K562 (cell line): ENCODE measurements around the gene ARHGAP42. TPM values are rescaled to one million over a fixed set of nuclear protein-coding genes. Genes with fewer than 3 reads are reported as not detected.
A peak's percentile ranks its signal among the peaks of the same experiment; 100 is the strongest.
"Not testable (repeated sequence)": the region's sequence is repeated elsewhere in the genome, so short reads cannot be mapped to it uniquely, and the experiment has no call there.

Experiments
- ATAC-seq: fragments of 200-7000 bp; cut with Tn5 transposase; 3 replicates; pipeline ENCODE4 v1.9.1; 2020; ENCODE audit warnings: moderate library complexity
- BruUV-seq: library from RNA; stranded (reverse); fragments of 400-500 nt; replicated peaks from 2 replicates; lab custom pipeline; 2021; lab: Mats Ljungman, UMichigan
- CTCF ChIA-PET: fragments of 300-600 bp; formaldehyde crosslinking; extraction: SDS; loops from one replicate; lab custom pipeline; 2021; ENCODE audit warnings: low intra/inter-chr PET ratio; lab: Yijun Ruan, JAX
- POLR2A ChIA-PET: fragments of 300-600, 350-650 bp; sonication (Branson Sonifier 250); formaldehyde crosslinking; extraction: SDS; loops from one replicate; lab custom pipeline; 2021; ENCODE audit warnings: antibody characterized with exemption, inconsistent platforms; lab: Yijun Ruan, JAX
- DNase-seq, 4 experiments: peaks; one replicate each; pipeline versions ENCODE4 v3.0.0 to v3.0.0-alpha.2; 2011 to 2018; ENCODE audit warnings: low spot score in 3 of 4, mixed read lengths in 3 of 4; ENCODE audit errors: extremely low read depth in 1 of 4
- FAIRE-seq: peaks from 2 replicates; lab custom pipeline; 2011; peaks lifted over from hg19 to GRCh38; lab: Jason Lieb, UNC
- H2AFZ ChIP-seq: 2 replicates; pipeline ENCODE4 v1.6.0; 2011; ENCODE audit warnings: low read depth, low read length, control low read depth, inconsistent platforms
- H3K27ac ChIP-seq: fragments of 200-600 bp; 3 replicates; pipeline ENCODE4 v1.8.0; 2011; ENCODE audit warnings: low read depth, mild to moderate bottlenecking, control low read depth, inconsistent platforms, low read length, moderate library complexity, mixed read lengths; ENCODE audit errors: extremely low read depth
- H3K27me3 ChIP-seq, 2 experiments: fragments of 300-600 bp in 1 of 2; 2 replicates in 1 of 2; 3 replicates in 1 of 2; pipeline versions ENCODE4 v1.6.0 to v1.8.0; 2011; ENCODE audit warnings: inconsistent platforms in 2 of 2, low read length in 2 of 2, mild to moderate bottlenecking in 1 of 2, mixed read lengths in 1 of 2, moderate library complexity in 1 of 2; ENCODE audit not compliant: control insufficient read depth in 2 of 2, insufficient read depth in 2 of 2
- H3K36me3 ChIP-seq: fragments of 300-600 bp; 3 replicates; pipeline ENCODE4 v1.8.0; 2011; ENCODE audit warnings: mild to moderate bottlenecking, low read length, inconsistent platforms; ENCODE audit not compliant: control insufficient read depth, insufficient read depth
- H3K4me1 ChIP-seq, 2 experiments: fragments of 200-600 bp in 1 of 2; replicated peaks in 1 of 2; 2 replicates in 1 of 2; 3 replicates in 1 of 2; pipeline versions ENCODE4 v1.5.1 to v1.8.0; 2011; ENCODE audit warnings: inconsistent platforms in 2 of 2, low read length in 2 of 2, mild to moderate bottlenecking in 1 of 2, mixed read lengths in 1 of 2, moderate library complexity in 1 of 2; ENCODE audit not compliant: control insufficient read depth in 2 of 2, insufficient read depth in 2 of 2
- H3K4me2 ChIP-seq: 2 replicates; pipeline ENCODE4 v1.6.1; 2011; ENCODE audit warnings: low read length, control low read depth, inconsistent platforms, mixed read lengths; ENCODE audit not compliant: insufficient read depth
- H3K4me3 ChIP-seq: fragments of 200-600 bp; sonication (generic), shearing (Covaris generic); 2 replicates; pipeline ENCODE4 v1.5.1; 2016; ENCODE audit warnings: control low read depth, inconsistent platforms
- H3K79me2 ChIP-seq: fragments of 200-600 bp; 3 replicates; pipeline ENCODE4 v1.8.0; 2011; ENCODE audit warnings: low read length, inconsistent platforms; ENCODE audit not compliant: control insufficient read depth, insufficient read depth
- H3K9ac ChIP-seq, 2 experiments: 2 replicates each; pipeline versions ENCODE4 v1.6.0 to v1.6.1; 2011; ENCODE audit warnings: low read depth in 2 of 2, low read length in 2 of 2, control low read depth in 1 of 2, inconsistent platforms in 1 of 2, mild to moderate bottlenecking in 1 of 2, mixed read lengths in 1 of 2; ENCODE audit not compliant: insufficient read depth in 1 of 2
- H3K9me1 ChIP-seq: one replicate; pipeline ENCODE4 v1.6.0; 2011; ENCODE audit warnings: inconsistent platforms, mild to moderate bottlenecking, low read length, moderate library complexity; ENCODE audit not compliant: control insufficient read depth, insufficient read depth
- H3K9me3 ChIP-seq: replicated peaks from 2 replicates; pipeline ENCODE4 v1.5.1; 2011; ENCODE audit warnings: low read depth, low read length, inconsistent platforms; ENCODE audit not compliant: control insufficient read depth, insufficient read depth
- H4K20me1 ChIP-seq: replicated peaks from 2 replicates; pipeline ENCODE4 v1.6.1; 2011; ENCODE audit warnings: low read length, inconsistent platforms, mixed read lengths; ENCODE audit not compliant: control insufficient read depth, insufficient read depth
- FOSL1 ChIP-seq: fragments of 200-800 bp; sonication (Bioruptor generic); conservative IDR thresholded peaks from 2 replicates; pipeline ENCODE4 v1.6.1; 2016; ENCODE audit warnings: missing genetic modification characterization, missing compliant biosample characterization
- SMC3 ChIP-seq: conservative IDR thresholded peaks from 2 replicates; pipeline ENCODE4 v1.6.1; 2011; ENCODE audit warnings: low read depth, low read length, improper control_type of control experiment; ENCODE audit not compliant: insufficient read depth
- TRIM24 ChIP-seq, 2 experiments: fragments of 450-650 bp; IDR thresholded peaks; 2 replicates each; pipeline ENCODE4 v1.6.1; 2016
- WGBS: fragments of 100-300 bp; shearing (Covaris generic); methylation state at CpG from one replicate; pipeline ENCODE4 v1.1.6; 2016; ENCODE audit warnings: low coverage, mixed read lengths; ENCODE audit not compliant: insufficient coverage; ENCODE audit errors: missing lambda C conversion rate; 5-methylcytosine and 5-hydroxymethylcytosine counted together
- in situ Hi-C: fragments of 300-500 bp; cut with MboI; formaldehyde crosslinking; loops from 4 replicates; pipeline ENCODE4 v1.15.0; 2018; ENCODE audit warnings: inconsistent platforms, mixed read lengths
- intact Hi-C: fragments of 100-400 bp; cut with micrococcal nuclease; formaldehyde crosslinking; loops from 2 replicates; pipeline ENCODE4 v1.14.2; 2022
- polyA plus RNA-seq, 8 experiments: library from polyadenylated mRNA; depleted of rRNA in 4 of 8; stranded (reverse) in 5 of 8; unstranded in 3 of 8; fragments of >200 nt; fragmentation: Nextera tagmentation in 2 of 8; fragmentation: Illumina TruSeq in 1 of 8; extraction: Ambion mirVana in 2 of 8; extraction: Trizol in 1 of 8; gene quantifications; 2 replicates each; pipeline versions ENCODE4 v1.2.1 to v1.2.3, GENCODE V29; 2011 to 2014; ENCODE audit warnings: inconsistent platforms in 1 of 8, missing spikeins in 1 of 8
- total RNA-seq, 7 experiments: library from RNA; depleted of rRNA in 6 of 7; stranded (reverse); fragments of >200 nt in 6 of 7; fragmentation: Illumina TruSeq in 2 of 7; extraction: Trizol in 2 of 7; gene quantifications; 2 replicates each; pipeline versions ENCODE4 v1.2.1 to v1.2.3, GENCODE V29; 2011 to 2021; ENCODE audit warnings: low replicate concordance in 1 of 7
- TF ChIP-seq, protein P1 (sequence below), 2 experiments: fragments of 450-650 bp in 1 of 2; sonication (generic) in 1 of 2; formaldehyde crosslinking in 1 of 2; IDR thresholded peaks in 1 of 2; conservative IDR thresholded peaks in 1 of 2; 2 replicates each; pipeline versions ENCODE4 v1.6.1 to v1.8.1; 2016 to 2023; ENCODE audit warnings: mild to moderate bottlenecking in 2 of 2, moderate library complexity in 2 of 2, inconsistent platforms in 1 of 2, missing genetic modification reagents in 1 of 2
- TF ChIP-seq, protein P2 (sequence below), 2 experiments: fragments of 450-650 bp in 1 of 2; sonication (generic) in 1 of 2; formaldehyde crosslinking in 1 of 2; IDR thresholded peaks; 2 replicates each; pipeline versions ENCODE4 v1.7.1 to v1.9.0; 2016 to 2022; ENCODE audit warnings: inconsistent platforms in 1 of 2, mild to moderate bottlenecking in 1 of 2, missing genetic modification reagents in 1 of 2
- TF ChIP-seq, protein P3 (sequence below): sonication (generic); formaldehyde crosslinking; IDR thresholded peaks from 2 replicates; pipeline ENCODE4 v1.8.1; 2023; ENCODE audit warnings: mild to moderate bottlenecking, missing genetic modification reagents

ARHGAP42 gene
- total and polyA plus RNA-seq, 9 of the 15 experiments (the other 6 are each of a cell fraction or from before 2014, with no cell fraction given), result 0.95 to 6.1 (median 2.4) TPM

DNA sequence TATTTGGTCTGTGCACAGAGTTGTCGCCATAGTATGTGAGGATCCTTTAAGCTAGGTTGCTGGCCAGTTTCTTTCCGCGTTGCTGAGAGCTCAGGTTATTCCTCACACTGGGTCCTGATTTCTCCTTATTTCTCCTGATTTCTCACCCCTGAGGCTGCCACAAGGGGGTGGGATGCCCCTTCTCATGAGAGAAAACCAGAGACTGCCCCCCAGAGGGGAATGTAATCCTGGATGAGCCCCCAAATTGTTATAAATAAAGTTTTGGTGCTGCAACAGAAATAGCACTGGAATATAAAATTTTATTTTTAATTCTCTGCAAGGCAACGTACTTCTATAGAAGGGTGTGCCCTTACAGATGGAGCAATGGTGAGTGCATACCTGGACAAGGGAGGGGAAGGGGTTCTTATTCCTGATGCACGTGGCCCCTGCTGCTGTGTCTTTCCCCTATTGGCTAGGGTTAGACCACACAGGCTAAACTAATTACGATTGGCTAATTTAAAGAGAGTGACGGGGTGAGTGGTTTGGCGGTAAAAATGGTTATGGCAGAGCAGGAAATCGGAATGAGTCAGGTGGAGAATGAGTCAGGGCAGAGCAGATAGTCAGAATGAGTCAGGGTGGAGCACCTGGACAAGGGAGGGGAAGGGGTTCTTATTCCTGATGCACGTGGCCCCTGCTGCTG lies 62.9 kb downstream of the ARHGAP42 start:
- POLR2A ChIA-PET, CTCF ChIA-PET, DNase-seq: not testable (repeated sequence)
- TF ChIP-seq FOSL1 (tag) (0 out of 2 replicates have a peak, but pooled peaks have one; percentile 29), SMC3 (0 out of 2 replicates have a peak, but pooled peaks have one; percentile 1), TRIM24 (IDR thresholded peaks at IDR 0.05) (peak; percentile 45 to 52; a peak in 2 of 4 replicates)
- TF ChIP-seq, protein P1, sequence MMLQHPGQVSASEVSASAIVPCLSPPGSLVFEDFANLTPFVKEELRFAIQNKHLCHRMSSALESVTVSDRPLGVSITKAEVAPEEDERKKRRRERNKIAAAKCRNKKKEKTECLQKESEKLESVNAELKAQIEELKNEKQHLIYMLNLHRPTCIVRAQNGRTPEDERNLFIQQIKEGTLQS (IDR thresholded peaks at IDR 0.05), result peak; percentile 44
- TF ChIP-seq, protein P1 (CRISPR knock-in tag; conservative IDR thresholded peaks at IDR 0.05), result not testable (repeated sequence)
- TF ChIP-seq, protein P2, sequence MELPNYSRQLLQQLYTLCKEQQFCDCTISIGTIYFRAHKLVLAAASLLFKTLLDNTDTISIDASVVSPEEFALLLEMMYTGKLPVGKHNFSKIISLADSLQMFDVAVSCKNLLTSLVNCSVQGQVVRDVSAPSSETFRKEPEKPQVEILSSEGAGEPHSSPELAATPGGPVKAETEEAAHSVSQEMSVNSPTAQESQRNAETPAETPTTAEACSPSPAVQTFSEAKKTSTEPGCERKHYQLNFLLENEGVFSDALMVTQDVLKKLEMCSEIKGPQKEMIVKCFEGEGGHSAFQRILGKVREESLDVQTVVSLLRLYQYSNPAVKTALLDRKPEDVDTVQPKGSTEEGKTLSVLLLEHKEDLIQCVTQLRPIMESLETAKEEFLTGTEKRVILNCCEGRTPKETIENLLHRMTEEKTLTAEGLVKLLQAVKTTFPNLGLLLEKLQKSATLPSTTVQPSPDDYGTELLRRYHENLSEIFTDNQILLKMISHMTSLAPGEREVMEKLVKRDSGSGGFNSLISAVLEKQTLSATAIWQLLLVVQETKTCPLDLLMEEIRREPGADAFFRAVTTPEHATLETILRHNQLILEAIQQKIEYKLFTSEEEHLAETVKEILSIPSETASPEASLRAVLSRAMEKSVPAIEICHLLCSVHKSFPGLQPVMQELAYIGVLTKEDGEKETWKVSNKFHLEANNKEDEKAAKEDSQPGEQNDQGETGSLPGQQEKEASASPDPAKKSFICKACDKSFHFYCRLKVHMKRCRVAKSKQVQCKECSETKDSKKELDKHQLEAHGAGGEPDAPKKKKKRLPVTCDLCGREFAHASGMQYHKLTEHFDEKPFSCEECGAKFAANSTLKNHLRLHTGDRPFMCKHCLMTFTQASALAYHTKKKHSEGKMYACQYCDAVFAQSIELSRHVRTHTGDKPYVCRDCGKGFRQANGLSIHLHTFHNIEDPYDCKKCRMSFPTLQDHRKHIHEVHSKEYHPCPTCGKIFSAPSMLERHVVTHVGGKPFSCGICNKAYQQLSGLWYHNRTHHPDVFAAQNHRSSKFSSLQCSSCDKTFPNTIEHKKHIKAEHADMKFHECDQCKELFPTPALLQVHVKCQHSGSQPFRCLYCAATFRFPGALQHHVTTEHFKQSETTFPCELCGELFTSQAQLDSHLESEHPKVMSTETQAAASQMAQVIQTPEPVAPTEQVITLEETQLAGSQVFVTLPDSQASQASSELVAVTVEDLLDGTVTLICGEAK (IDR thresholded peaks at IDR 0.05), result 0 out of 2 replicates have a peak, but pooled peaks have one; percentile 21
- TF ChIP-seq, protein P2 (CRISPR knock-in tag; IDR thresholded peaks at IDR 0.05), result not testable (repeated sequence)
- TF ChIP-seq, protein P3, sequence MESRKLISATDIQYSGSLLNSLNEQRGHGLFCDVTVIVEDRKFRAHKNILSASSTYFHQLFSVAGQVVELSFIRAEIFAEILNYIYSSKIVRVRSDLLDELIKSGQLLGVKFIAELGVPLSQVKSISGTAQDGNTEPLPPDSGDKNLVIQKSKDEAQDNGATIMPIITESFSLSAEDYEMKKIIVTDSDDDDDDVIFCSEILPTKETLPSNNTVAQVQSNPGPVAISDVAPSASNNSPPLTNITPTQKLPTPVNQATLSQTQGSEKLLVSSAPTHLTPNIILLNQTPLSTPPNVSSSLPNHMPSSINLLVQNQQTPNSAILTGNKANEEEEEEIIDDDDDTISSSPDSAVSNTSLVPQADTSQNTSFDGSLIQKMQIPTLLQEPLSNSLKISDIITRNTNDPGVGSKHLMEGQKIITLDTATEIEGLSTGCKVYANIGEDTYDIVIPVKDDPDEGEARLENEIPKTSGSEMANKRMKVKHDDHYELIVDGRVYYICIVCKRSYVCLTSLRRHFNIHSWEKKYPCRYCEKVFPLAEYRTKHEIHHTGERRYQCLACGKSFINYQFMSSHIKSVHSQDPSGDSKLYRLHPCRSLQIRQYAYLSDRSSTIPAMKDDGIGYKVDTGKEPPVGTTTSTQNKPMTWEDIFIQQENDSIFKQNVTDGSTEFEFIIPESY (CRISPR knock-in tag), result peak; percentile 74; the same call in 1 of the 2 replicates

More for the DNA sequence above, 62.9 kb downstream of the ARHGAP42 start:
- H3K36me3 ChIP-seq, ATAC-seq, H3K4me1 ChIP-seq, H3K9ac ChIP-seq, H3K27me3 ChIP-seq, H3K79me2 ChIP-seq, H3K9me3 ChIP-seq, H3K4me3 ChIP-seq, in situ Hi-C loops, H2AFZ ChIP-seq, FAIRE-seq, H3K4me2 ChIP-seq, H3K9me1 ChIP-seq, H3K27ac ChIP-seq, H4K20me1 ChIP-seq, BruUV-seq: not testable (repeated sequence)
- WGBS, result 49% methylated on average over 9 of the region's 10 CpGs
- intact Hi-C loops, result loop anchor here (2.0 kb wide), 1 partner anchor 181 kb away; no protein-coding TSS in a partner anchor
